ENCODE measurements around the gene ULK4.
A peak's percentile ranks its signal among the peaks of the same experiment; 100 is the strongest.
"Not testable (repeated sequence)": the region's sequence is repeated elsewhere in the genome, so short reads cannot be mapped to it uniquely, and the experiment has no call there.

Gene ULK4

DNA sequence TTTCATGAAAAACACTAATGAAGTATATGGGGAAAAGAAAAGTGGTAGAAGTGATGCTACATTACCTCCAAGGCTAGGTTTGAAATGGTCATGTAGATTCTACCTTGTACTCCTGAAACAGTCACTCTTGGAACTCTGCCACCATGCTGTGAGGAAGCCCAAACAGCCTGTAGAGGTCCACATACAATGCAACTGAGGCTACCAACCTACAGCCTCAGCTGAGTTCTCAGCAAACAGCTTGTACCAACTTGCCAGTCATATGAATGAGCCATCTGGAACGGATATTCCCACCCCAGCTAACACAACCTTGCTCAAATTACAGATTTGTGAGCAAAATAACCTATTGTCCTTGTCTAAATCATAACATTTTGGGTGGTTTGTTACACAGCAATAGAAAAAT, 193.5 kb downstream of the ULK4 start:
- no peak for DNase-seq (ENCODE audit: low spot score)

DNA sequence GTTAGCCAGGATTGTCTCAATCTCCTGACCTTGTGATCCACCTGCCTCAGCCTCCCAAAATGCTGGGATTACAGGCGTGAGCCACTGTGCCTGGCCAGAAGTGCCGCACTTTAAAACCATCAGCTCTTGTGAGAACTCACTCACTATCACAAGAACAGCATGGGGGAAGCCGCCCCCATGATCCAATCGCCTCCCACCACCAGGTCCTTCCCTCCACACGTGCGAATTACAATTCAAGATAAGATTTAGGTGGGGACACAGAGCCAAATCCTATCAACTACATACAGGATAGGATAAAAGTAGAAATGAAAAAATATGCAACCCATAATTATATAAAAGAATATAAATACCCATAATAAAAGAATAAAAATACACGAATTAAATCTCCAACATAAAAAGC, 199.0 kb downstream of the ULK4 start:
- DNase-seq (ENCODE audit: low spot score): not testable (repeated sequence)

DNA sequence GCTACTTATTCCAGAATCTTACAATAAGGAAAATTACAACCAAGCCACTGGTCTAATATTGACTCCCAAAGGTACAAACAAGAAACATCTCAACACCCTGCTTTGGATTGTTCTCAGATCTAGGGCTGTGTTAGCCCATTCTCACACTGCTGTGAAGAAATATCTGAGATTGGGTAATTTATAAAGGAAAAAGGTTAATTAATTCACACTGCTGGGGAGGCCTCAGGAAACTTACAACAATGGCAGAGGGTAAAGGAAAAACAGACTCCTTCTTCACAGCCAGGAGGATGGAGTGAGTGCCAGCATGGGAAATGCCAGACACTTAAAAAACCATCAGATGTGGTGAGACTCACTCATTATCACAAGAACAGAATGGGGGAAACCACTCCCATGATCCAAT, 208.3 kb downstream of the ULK4 start:
- DNase-seq (ENCODE audit: low spot score): no peak

DNA sequence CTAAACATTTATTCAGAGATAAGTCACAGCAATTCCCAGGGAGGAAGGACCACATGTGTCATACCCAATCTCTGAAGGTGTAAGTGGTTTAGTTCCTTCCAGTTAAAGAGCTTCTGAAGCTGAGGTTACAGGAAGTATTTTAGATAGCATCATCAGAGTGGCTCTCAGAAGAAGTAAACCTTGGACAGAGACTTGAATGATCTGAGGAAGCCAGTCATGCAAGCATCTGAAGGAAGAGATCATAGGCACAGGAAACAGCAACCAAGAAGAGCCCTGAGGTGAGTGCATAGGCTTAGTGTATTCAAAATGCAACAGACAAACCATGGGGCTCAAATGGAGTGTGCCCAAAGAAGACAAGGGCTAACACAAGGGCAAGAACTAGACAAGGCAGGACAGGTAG, 210.3 kb downstream of the ULK4 start:
- DNase-seq (ENCODE audit: low spot score): no peak

DNA sequence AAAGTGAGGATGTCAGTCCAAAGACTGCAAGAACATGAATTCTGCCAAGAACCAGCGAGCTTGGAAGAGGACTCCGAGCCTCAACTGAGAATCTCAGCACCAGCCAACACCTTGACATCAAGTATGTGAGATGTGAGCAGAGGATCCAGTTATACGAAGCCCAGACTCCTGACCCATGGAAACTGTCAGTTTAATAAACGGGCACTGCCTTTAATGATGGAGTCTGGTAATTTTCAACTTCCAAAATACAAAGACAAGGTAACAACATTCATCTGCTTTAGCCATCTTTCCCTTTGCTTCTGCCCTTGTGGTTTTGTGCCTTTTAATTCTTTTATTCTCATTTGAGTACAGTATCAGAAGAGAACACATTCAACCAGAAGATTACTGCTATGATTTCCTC, 211.9 kb downstream of the ULK4 start:
- DNase-seq (ENCODE audit: low spot score): no peak

DNA sequence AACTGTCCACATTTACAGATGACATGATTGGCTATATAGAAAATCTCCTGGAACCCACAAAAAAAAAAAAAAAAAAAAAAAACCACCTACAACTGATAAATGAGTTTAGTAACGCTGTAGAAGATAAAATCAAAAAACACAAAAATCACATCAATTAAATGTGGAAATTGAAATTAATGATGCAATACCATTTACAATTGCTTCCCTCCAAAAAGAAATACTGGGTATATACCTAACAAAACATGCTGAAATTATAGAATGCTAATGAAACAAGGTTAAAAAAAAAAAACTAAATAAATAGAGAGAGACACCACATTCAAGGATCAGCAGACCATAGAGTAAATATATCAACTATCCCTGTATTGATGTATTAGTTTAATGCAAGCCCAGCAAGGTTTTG, 215.7 kb downstream of the ULK4 start:
- DNase-seq (ENCODE audit: low spot score): no peak

DNA sequence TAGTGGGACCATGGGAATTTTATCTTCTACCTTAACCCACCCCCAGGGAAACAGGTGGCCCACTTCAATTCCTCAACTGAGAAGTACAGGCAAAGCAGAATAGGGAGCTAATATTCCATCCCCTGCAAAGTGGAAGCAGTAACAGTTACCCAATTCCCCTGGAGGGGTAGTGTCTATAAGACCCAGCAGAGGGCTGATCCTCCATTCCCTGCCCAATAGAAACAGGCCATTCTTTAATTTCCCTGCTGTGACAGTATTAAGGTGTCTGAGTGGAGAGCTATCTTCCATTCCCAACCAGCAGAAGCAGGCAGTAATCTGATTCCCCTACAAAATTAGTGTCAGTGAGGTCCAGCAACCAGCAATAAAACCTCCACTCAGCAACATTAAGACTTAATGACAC, 219.8 kb downstream of the ULK4 start:
- peak; percentile 35 for DNase-seq (ENCODE audit: low spot score)

DNA sequence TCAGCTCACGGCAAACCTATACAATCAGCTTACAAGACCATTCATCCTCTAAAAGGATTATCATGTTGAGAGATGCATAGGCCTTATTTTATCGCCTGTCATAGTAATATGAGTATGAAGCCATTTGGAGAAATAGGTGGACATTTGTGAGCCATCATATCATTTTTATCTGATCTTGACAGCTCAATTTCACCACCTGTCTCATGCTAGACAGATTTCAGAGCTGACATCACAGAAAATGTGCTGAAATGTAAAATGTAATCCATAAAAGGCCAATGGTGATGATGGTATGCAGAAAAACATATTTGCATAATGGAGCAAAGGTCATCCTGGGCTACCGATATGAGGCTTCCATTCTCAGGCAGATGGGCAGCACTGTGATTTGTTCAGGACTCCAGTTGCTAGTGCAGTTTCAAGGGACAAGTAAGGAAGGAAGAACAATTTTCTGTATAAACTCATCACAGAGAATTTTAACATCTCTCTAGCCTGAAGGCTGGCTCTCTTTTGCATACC, 221.5 kb downstream of the ULK4 start:
- peak; percentile 81 for DNase-seq (ENCODE audit: low spot score)

DNA sequence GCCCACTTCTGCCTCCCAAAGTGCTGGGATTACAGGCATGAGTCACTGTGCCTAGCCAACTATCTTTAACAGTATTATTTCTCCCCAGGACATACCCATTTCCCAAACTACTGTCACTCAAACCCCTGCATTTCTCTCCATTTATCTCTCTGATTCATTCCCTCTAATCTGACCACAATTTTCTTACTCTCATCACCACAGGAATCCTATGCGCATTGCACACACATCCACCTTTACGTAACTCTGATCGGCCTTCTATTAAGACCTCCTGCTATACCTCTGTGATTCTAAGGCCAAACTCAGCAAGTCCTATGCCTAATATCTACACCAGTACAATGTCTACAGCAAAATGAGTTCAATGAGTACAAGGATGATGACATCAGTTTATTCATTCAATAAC, 235.0 kb downstream of the ULK4 start:
- no peak for DNase-seq (ENCODE audit: low spot score)

DNA sequence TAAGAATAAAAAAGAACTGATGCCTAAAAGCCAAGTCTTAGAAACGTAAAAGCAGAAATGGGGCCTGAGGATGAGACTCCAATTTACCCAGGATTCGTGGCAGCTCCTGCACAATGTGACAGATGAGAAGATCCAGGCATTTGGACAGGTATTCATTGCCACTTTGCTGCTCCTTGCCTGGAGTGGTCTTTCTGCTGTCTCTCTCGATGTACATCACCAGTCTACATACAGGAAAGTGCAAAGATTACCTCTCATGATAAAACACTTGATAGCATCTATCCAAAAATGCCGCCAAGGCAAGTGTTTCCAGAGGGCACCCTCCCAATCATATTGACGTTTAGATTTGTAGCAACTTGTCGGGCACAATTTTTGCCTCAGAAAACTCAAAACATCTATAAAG, 244.3 kb downstream of the ULK4 start:
- DNase-seq (ENCODE audit: low spot score): peak; percentile 81

DNA sequence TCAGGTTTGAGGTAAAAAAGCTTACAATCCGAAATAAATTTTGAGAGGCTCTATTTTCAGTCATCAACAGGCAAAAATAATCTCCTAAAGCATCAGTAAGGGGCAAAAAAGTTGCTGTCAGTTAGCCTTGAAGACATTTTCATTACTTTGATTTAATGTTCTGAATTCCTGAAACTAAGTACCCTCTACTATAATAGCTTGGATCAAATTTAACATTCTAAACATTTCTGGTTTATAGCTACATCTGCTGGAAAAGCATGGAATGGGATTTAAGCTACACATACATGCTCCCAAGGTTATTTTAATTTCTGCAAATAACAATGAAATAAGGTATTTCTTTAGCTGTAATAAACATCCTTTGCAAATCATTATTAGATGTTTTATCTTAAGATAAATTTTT, 245.4 kb downstream of the ULK4 start:
- DNase-seq (ENCODE audit: low spot score): no peak

DNA sequence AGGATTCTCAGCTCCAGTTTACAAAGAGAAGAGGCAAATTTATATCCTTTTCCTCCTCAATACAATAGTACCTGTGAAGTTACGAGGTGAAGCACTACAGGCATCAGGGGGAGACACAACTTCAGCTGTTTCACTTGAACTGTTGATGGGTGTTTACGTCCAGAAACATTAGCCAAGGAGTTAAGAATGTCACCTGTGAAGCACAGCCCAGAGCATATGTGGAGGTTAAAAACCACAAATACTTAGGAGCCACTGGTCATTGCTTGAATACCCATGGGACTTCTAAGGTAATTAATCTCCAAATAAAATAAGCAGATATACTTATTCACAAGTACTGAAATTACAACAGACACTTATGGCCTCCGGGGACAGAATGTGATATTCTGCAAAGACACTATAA, 246.5 kb downstream of the ULK4 start:
- no peak for DNase-seq (ENCODE audit: low spot score)

DNA sequence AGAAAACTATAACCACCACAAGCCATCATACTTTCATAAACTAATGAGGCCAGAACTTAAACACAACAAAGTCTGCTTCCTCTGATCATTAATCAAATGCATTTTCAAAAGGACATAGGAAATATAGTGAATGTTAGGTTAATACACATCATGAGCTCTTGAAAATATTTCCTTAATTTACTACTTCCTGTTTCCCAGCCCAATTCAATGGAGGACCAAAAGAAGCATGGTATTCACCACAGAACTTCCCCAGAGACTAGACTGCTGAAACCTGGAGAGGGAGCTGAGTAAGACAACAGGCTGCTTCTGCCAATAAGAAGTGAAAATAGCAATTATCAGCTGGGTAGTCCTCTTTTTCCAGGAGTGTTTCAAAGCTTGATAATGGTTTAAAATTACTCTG, 250.3 kb downstream of the ULK4 start:
- no peak for DNase-seq (ENCODE audit: low spot score)

DNA sequence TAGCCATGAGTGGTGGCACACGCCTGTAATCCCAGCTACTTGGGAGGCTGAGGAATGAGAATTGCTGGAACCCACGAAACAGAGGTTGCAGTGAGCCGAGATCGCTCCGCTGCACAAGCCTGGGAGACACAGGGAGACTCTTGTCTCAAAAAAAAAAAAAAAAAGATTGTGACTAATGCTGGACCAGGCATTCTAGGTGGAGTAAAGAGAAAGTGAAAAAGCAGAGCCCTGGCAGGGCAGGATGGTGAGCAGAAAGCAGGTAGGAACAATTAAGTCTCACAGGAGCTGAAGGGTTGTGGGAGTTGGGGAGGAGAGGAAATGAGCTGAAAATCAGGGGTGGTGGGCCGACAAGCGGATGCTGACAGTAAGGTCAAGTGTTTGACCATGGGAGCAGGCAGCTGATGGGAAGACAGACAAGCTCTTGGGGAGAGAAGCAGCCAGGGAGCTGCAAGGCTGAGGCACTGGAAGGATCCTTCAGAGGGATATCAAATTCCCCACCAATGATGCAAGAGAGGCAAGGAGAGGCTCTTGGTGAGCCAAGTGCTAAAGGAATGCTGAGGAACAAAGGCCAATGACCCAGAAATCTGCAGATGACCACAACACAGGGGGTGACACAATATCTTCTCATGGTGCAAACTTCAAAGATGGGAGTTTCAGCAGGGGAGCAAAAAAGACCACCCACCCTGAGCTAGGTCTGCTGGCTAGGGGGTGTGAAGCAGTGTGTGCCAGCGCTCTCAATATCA, 251.1 kb downstream of the ULK4 start:
- no peak for DNase-seq (ENCODE audit: low spot score)

DNA sequence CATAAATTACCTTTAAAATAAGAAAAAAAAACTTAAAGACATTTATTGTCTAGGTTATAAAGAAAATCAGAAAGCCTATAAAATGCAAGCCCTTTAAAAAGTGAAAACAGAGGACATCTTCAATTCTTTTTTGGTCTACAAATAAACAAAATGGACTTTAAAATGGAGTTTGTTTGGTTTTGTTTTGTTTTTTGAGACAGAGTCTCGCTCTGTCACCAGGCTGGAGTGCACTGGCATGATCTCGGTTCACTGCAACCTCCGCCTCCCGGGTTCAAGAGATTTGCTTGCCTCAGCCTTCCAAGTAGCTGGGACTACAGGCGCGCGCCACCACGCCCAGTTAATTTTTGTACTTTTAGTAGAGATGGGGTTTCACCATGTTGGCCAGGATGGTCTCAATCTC, 252.7 kb downstream of the ULK4 start:
- not testable (repeated sequence) for DNase-seq (ENCODE audit: low spot score)

DNA sequence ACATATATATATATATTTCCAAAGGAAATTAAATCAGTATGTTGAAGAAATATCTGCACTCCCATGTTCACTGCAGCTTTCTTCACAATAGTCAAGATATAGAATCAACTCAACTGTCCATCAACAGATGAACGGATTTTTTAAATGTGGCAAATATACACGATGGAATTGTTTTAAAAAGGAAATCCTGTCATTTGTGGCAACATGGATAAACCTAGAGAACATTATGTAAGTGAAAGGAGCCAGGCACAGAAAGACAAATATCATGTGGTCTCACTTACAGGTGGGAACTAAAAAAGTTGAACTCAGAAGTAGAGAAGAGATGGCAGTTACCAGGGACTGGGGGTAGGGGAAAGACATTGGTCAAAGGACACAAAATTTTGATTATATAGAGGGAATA, 253.7 kb downstream of the ULK4 start:
- no peak for DNase-seq (ENCODE audit: low spot score)

DNA sequence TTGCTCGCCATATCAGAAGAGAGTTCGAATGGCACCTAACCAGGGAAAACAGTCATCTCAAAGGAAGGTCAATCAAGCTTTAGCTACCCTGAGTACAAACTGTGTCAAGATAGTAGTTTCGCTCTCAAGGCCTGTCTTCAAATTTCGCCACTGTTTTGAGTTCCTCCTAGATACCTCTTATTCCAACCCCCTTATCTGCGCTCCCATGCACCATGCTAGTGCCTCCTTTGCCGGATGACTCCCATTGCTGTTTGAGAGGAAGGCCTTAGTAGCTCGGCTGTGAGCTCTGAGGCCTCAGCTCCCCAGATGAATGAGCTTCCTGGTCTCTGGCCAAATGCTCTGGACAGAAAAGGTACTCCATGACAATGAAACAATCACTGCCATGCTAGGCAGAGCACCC, 256.0 kb downstream of the ULK4 start:
- no peak for DNase-seq (ENCODE audit: low spot score)

DNA sequence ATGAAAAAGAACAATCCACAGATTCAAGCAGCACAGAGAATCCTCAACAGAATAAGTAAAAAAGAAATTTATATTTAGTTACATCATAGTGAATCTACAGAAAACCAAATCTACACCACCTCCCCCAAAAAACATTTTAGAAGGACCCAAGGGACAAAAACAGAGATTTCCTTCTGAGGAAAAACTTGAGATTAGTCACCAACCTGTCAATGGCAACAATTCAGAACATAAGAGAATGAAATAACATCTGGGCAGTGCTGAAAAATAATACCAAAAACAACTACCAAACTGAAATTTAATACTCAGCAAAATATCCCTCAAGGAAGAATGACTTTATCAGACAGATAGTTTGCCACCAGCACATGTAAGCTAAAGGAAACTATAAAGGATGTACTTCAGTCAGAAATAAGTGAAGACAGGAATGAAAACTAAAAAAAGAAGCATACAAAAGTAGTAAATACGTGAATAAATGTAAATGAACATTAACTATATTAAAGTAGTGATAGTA, 260.7 kb downstream of the ULK4 start:
- no peak for DNase-seq (ENCODE audit: low spot score)

DNA sequence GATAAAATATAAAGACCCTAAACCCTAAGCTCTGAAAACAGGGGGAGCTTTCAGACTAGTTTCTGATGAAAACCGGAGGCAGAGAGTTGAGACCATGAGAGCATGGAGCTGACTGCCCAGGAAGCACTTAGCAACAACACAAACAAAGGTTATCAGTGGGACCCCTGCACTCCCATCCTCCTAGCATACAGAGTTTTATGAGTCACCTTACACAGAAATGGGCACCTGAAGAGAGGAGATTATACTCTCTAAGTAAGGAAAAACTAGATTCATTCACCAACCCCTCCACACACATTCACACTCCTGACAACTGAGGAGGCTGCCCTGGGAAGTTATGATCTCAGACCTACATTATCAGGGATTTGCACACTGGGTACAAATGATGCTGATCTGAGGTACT, 261.7 kb downstream of the ULK4 start:
- DNase-seq (ENCODE audit: low spot score): no peak

DNA sequence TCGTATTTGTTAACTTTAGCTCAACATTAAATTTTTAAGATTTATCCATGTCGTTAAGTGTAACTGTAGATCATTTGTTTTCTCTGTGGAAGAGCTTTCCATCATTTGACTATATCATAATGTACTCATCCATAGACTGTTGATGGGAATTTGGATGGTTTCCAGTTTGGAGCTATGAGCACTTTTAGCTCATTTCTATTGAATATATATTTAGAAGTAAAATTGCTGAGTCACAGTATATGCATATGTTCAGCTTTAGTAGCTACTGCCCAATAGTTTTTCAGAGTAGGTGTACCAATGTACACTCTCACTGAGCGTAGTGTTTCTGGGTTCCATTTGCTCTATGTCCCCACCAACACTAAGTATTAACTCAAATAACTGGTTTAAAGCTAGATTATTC, 263.0 kb downstream of the ULK4 start:
- no peak for DNase-seq (ENCODE audit: low spot score)

DNA sequence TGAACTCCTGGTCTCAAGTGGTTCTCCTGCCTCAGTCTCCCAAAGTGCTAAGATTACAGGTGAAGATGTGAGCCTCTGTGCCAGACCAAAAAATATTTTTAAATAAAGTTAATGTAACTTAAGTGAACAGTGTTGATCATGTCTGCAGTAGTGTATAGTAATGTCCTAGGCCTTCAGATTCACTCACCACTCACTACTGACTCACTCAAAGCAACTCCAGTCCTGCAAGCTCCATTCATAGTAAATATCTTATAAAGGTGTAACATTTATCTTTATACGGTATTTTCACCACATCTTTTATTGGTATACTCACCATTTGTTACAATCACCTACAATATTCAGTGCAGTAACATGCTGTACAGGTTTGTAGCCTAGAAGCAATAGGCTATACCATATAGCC, 264.2 kb downstream of the ULK4 start:
- no peak for DNase-seq (ENCODE audit: low spot score)

DNA sequence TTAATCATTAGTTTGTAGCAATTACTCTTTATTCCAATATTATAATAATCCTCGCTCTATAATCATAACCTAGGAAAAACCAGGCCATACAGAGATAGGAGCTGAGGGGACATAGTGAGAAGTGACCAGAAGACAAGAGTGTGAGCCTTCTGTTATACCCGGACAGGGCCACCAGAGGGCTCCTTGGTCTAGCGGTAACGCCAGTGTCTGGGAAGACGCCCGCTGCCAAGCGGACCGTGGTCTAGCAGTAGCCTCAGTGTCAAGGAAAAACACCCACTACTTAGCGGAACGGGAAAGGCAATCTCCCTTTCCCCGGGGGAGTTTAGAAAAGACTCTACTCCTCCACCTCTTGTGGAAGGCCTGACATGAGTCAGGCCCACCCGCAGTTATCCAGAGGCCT, 266.1 kb downstream of the ULK4 start:
- DNase-seq (ENCODE audit: low spot score): not testable (repeated sequence)

DNA sequence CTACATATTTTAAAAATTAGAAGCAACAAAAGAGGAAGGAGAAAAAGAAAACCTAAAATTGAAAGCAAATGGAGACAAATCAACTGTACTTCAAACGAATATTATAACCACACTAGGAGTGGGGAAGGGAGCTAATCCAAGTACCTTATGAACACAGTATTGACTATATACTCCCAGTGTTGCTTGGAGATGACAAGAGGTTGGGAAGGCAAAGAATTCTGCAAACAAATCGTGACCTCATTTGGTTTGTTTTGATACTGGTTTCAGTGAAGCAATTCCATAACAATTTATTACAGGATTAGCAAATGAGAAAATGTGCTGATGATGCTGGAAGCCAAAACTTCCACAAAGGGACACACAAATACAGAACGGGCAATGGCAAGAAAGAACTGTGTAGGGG, 268.1 kb downstream of the ULK4 start:
- no peak for DNase-seq (ENCODE audit: low spot score)

Data from SK-N-DZ (cell line).